Breast epithelium (tissue), 3 donors: ENCODE data around the gene ELOA.

Source experiments
- CTCF ChIP-seq, 3 donors: fragments of 450-650 bp; IDR thresholded peaks; one replicate each; pipeline ENCODE4 v1.5.1; 2016 to 2017; ENCODE audit warnings: antibody characterized with exemption in 3 of 3, mild to moderate bottlenecking in 3 of 3, moderate library complexity in 3 of 3
- POLR2A ChIP-seq: fragments of 450-650 bp; IDR thresholded peaks from one replicate; pipeline ENCODE4 v1.6.1; 2016; ENCODE audit warnings: antibody characterized with exemption, mild to moderate bottlenecking, moderate library complexity

GRCh38 chr1:23804183-23804835 lies 61.0 kb downstream of the ELOA start:
- TF ChIP-seq POLR2A (no peak), CTCF (IDR thresholded peaks at IDR 0.05) (no peak)
